Activated T-cell treated with anti-CD3 and anti-CD28 coated beads for 1 hour (primary cell): ENCODE measurements around the gene SLC9A9.
"Not testable (repeated sequence)": the region's sequence is repeated elsewhere in the genome, so short reads cannot be mapped to it uniquely, and the experiment has no call there.

Source experiments
- DNase-seq: peaks from one replicate; pipeline ENCODE4 v3.0.0-alpha.2; 2020; ENCODE audit warnings: low read depth

SLC9A9 gene

DNA sequence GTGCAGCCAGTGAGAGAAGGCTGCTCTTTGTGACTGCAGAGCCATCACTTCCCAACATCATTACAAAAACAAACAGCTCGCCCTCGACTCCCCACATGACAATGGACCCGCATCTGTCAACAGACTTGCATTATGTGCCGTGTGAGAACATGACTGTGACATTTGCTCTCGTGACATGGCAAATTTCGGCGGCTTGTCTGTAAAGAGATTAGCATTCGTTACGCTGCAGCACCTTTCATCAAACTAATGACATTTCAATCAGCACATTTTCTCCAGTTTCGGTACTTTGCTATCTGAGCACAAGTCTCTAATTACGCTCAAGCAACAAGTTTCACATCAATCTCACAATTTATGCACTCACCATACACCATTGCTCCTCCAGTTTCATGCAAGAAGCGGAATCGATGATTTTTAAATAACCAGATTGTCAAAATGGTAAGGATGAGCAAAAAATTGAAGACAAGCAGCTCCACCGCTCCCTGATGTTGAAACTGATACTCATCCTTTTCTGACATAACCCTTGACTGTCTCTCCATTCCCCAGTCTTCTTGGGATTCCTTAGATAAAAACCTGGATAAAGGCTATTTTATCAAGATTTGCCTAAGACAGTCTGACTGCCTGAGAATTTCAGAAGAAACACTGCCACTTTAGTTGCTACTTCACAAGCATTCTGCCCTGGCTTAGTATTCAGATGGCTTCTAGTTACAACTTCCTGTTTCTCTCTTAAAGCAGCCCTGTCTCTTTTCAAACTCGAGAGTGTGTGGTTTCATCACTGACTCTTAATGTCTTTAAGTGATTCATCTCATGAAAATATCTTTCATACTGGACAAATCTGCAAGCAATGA lies at the start of gene SLC9A9:
Gene SLC9A9, minus strand, starts transcription at position 682 of the 845 bp plus-strand sequence. Its CDS starts 146 bp downstream, at position 536.
- peak; percentile 5 for DNase-seq

DNA sequence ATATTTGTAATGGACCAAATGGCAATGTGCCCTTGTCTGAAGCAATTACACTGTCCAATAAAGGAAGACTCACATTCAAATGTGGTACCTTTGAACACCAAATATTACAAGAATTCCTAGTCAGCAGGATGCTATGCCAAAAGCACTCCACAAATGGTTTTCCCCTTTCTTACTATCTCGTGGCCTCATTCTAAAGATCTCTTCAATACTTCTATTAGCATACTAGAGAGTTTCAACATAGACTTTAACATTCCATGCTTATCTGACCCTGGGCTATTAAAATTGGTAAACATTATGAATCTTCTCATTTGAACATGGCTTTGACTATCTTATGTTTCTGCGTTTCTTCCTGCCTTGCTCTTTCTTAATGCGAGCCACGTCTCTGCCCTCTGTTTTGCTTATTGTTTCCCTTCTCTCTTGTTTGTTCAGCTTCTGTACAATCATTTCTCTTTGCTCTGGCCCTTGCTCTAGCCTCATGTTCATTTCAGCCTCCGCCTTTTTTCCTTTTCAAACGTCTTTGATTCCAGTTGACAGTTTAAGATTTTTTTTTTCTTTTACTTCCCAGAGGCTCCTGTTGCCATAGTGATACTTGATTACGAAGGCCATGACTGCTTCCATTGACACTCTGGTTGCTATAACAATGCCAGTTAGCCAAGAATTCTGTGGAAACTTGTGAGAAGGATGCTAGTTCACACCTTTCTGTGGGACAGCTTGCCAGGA lies 49.5 kb upstream of the SLC9A9 start:
- no peak for DNase-seq

DNA sequence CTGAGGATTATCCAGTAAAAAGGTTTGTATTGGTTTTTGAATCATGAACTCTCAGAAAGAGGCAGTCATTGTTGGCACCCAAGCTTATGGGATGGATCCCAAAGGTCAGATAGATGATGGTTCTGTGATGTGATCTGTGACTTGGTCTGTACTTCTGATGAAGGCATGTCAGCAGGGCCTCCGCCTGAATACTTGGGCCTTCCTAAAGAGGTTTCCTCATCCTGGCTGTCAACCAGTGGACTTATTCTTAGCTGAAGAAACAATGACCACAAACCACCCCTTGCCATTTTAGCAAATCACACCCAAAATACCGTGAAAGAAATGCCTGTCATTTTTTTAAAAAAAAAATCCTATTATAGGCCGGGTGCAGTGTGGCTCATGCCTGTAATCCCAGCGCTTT lies 48.2 kb upstream of the SLC9A9 start:
- no peak for DNase-seq

DNA sequence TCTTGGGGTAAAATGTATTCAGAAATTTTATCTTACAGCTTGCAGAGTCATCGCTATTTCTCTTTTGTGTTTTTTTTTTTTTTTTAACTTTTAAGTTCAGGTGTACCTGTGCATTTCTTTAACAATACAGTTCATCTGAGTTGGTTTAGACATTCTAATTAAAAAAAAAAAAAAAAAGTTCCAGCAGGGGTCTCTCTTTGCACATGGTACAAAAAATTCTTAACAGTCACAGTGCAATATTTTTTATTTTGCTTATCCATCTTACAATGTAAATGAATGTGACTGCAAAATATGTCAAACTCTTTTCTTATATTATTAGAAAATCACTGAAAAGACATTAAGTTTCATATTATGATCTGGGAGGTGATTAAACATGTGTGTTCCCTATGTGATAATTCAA lies 47.5 kb upstream of the SLC9A9 start:
- DNase-seq, result no peak

DNA sequence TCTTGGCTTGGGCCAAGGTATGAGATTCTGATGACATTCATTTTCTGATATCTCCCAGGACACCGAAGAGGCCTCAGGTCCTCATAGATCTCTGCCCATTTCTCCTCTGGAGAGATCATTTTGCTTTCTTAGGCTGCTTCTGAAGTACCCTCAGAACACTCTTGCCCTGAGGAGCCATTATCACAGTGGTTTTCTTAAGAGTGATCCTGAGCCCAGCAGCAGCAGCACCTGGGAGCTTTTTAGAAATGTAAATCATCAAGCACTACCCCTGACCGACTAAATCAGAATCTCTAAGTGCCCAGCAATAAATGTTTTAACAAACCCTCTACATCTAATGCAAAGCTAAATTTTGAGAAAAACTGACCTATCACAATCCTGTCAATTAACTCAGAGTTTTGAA lies 40.6 kb upstream of the SLC9A9 start:
- DNase-seq, result no peak

DNA sequence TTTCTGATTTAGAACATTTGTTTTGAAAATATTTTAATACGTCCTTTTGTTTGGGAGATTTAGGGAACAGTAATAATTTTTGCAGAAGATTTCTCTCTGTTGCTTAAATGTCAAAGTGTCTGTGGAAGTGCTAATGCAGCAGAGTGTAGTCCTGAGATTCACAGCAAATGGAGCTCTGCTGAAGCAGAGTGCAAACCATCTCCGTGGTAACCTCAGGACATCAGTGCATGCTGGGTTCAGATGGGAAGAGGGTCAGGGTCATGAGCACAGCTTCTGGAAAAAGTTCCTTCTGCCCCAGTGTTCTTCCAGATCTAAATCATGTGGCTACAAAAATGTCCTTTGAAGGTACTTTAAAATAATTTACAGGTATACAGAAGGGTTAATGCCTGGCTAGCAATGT lies 39.9 kb upstream of the SLC9A9 start:
- no peak for DNase-seq

DNA sequence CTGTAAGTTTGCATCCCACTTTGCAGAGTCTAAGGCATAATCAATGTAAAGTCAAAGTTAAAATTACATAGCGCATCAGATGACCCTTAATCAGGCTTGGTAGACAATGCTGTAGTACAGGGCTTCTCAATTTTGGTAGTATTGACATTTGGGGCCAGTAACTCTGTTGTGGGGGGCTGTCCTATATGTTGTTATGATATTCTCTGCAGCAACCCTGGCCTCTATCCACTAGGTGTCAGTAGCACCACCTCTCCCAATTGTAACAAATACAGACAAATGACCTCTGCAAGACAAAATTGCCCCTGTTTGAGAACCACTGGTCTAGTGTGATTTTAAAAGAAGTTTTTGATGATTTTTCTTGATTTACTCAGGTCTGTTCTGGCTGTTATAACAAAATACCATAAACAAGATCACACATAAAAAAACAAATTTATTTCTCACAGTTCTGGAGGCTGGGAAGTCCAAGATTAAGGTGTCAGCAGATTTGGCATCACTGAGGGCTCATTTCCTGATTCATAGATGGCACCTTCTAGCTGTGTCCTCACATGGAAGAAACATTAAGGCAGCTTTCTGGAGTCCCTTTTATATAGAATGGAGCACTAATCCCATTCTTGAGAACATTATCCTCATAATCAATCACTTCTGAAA lies 37.6 kb upstream of the SLC9A9 start:
- no peak for DNase-seq

DNA sequence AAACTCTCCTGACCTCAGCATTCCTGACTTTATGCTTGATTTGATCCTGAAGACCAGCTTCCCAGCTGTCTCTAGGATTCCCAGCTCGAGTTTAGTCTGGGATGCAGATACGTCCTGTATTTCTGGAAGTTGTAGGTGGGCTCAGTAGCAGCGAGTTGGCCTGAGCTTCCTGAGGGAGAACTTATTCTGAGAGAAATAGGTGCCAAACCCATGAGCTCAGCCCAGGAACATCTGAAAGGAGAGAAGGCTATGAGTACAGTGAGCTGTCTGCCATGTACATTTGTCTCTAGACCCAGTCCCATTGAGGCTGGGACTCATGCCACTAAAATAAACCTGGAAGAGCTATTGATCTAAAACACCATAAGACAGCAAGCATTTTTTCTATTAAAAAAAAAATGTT lies 36.6 kb upstream of the SLC9A9 start:
- no peak for DNase-seq

DNA sequence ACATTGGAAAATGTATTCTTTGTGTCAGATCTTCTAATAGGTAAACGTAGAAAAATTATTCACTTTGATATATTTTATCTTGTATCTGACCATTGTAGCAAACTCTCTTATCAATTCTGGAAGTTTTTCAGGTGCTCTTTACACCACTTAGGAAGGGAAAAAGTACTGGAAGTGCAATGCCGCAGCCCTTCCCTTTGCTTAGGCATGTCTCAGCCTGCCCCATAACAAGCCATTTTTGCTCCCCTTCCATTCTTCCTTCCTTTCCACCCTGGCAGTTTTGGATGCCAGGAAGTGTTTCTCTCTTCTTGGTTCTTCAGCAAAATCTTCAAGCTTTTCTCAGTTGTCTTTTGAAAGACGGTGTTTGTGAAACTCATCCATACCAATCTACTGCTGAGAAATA lies 34.9 kb upstream of the SLC9A9 start:
- DNase-seq, result no peak

DNA sequence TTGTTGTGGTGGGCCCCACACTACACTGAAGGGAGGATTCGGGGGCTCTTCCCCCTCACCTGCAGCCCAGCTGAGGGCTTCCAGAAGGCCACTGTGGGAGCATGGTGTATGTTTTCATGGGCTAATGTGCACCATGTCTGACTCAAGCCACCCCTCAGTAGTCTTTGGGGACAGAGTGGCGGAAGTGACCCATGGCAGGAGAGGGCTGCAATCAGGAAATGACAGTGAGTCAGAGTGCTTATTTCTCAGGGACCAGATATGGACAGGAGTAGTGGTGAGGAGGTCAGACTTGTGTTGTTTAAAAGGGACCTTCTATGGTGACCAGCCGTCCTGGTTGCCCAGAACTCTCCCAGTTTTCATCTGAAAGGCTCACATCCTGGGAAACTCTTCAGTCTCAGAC lies 32.8 kb upstream of the SLC9A9 start:
- DNase-seq, result no peak

DNA sequence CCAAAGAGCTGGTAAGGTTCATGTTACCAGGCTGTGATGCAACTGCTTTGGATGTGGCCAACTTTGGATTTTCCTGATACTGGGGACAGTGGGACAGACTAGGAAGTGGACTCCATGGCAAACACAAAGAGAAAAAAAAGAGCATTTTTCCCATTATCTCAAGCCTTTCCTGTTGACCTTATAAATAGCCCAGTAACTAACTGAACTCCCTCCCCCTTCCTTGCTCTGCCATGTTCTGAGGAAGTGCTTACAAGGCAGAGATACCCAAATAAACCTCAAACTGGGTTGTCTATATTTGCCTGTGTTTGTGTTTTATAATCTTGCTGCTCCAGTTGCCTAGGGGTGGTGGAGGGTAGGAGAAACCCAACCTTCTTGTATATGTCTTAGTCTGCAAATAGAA lies 27.3 kb upstream of the SLC9A9 start:
- DNase-seq, result no peak

DNA sequence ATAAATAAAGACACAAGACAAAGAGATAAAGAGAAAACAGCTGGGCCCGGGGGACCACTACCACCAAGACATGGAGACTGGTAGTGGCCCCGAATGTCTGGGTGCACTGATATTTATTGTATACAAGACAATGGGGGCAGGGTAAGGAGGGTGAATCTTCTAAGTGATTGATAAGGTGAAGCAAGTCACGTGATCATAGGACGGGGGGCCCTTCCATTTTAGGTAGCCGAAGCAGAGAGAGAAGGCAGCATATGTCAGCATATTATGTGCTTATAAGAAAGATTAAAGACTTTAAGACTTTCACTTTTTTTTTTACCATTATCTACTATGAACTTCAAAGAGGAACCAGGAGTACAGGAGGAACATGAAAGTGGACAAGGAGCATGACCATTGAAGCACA lies 25.3 kb upstream of the SLC9A9 start:
- not testable (repeated sequence) for DNase-seq

DNA sequence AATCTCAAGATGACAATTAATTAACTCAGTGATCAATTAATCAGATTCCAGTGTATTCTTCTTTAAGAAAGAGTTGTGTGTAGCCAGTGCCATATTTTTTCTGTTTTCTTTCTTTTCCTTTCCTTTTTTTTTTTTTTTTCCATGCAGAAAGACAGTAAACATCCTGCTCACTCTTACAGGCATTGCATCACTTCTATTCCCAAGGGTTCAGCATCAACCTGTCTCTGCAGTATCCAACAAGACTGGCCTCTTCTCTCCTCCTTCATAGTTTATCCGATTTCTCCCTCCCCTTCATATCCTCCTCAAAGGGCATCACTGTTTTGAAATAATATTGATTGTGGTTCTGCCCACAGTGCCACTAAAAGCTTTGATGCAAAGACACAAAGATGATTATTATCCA lies 17.0 kb upstream of the SLC9A9 start:
- no peak for DNase-seq

DNA sequence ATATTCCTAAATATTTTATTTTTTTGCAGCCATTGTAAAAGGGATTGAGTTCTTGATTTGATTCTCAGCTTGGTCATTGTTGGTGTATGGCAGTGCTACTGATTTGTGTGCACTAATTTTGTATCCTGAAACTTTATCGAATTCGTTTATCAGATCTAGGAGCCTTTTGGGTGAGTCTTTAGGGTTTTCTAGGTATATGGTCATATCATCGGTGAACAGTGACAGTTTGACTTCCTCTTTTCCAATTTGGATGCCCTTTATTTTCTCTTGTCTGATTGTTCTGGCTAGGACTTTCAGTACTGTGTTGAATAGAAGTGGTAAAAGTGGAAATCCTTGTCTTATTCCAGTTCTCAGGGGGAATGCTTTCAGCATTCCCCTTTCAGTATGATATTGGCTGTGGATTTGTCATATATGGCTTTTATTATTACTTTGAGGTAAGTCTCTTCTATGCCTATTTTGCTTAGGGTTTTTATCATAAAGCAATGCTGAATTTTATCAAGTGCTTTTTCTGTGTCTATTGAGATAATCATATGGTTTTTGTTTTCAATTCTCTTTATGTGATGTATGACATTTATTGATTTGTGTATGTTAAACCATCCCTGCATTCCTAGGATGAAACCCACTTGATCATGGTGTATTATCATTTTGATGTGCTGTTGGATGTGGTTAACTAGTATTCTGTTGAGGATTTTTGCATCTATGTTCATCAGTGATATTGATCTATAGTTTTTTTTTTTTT lies 11.4 kb upstream of the SLC9A9 start:
- no peak for DNase-seq

DNA sequence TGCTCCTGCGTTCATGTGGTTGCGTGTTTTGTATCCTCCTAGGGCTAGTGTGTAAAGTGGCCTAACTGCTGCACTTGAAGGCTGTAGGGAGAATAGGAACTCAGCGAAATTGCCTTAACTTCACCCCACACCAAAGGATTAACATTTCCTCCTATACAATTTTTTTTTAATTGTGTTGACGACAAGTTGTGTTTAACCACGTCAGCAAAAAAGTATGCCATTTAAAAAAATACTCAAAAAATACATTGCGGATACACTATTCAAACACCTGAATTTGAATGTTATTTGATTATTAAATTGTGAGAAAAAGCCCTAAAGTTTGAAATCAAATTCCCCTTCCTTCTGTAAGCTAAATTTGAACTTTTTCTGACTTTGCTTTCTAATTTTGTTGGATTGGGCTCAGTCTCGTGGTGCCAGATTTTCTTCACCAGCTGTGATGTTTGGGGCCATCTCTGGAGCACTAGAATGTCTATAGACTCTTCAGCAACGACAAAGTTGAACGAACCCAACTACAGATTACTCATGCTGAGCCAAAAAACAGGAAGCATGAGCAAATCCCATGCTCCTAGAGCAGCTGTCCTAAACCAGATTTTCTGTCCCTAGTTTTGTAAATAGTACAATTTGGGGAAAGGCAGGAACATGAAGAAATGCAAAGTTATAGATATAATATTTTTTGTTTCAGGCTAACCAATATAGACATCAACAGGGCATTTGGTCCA lies 8.1 kb upstream of the SLC9A9 start:
- DNase-seq, result no peak

DNA sequence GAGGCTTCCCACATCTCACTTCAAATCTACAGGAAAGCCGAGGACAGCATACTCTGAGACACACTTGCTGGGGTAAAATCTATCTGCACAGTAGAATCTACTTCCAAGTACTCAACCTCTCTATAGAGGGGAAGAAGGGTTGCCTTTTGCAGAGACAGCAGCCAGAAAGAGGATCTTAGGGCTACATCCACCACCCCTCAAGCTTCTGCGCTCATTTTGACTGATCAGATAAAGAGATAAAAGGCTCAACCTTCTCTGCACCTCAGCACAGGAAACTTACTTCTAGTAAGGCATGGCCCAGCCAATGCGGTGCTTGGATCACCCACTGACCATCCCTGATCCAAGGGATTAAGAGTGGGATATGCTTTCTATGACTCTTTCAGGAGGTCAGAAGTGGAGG lies 6.9 kb upstream of the SLC9A9 start:
- DNase-seq, result no peak

DNA sequence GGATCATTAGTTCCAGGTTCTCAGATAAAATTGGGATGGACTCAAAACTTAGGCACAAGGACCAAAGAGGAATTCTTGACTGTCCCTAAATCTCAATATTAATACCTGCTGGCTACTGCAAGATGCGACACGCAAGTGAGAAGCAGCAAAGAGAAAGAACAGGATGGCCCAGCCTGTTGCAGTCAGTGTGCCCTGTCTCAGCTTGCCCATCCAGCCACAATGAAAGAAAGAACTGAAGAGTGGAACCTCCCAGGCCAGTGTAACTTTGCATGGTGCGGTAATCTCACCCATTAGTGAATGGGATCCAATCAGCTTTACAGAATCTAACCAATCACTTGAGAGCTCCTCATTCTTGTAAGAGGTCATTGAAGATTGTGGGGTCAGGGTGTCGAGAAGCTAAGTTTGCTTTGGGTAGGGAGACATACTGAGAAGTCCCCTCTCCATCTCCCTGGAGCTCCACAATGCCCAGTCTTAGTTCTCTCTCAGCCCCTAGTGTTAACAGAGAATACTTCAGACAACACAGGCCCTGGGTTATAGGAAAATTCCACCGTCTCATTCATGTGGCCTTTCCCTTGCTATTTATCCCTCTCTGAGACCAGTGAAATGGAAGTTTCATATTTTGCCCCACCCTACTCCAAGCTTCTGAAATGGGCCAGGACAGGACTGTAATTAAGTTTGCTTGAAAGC lies 3.2 kb upstream of the SLC9A9 start:
- no peak for DNase-seq

DNA sequence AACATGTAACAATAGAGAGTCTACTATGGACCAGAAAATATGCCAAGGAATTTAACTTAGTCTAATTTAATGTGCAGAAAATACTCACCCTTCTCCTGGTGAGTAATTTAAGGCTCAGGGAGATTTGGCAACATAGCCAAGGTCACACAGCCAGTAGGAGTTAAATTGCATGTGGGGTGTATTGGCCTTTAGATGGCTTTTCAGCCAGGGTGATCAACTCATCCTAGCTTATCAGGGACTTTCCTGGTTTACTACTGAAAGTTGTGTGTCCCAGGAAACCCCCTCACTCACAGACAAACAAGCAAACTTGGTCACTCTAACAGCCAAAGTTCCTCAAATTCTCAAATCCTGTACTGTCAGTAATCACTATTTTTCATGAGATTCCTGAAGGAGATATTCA lies 2.6 kb upstream of the SLC9A9 start:
- no peak for DNase-seq

DNA sequence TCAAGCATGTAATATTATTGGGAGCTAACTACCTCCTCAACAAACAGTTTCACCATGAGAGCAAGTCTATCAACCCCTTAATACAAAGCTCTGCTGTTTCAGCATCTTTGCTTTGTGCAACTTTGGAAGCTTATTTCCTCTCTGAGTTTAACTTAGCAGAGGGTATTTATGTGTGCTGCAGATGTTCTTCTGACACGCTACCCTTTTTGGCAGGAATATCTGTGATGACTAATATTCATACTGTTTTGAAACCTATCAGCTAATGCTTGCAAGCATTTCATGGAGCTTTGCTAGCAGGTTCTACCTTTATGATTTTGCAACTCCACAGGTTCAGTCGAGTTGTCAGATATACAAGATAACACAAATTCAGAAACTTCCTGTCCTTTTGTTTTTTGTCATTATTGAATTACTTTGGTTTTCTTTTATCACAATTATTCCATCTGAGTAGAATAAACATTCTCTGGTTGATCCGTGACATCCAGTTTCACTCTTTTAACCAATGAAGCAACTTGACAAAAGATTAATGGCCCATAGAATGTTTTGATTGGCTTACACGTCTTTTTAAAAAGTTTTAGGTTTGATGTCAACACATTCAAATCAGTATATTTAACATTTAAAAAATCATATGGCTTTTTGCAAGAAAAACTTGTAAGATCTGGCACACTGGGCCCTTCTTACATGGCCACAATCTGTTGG lies 1.7 kb upstream of the SLC9A9 start:
- DNase-seq, result no peak

DNA sequence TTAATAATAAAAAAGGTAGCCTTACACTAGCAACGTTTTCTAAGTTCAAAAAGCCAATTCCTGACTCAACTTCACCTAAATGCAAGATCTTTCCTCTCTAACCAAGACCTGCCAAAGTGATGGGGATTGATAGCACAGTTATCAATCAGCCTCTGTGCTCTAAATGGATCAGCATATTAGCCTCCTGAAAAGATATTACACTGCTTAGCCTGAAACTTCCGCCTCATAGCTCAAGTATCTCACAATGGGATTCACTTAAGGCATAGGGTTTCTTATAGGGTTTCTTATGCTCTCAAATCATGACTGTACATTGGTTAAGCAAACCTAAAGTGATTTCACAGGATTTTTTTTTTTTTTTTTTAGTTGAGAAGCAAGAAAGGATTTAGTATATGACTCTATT lies 436 bp upstream of the SLC9A9 start:
- no peak for DNase-seq

DNA sequence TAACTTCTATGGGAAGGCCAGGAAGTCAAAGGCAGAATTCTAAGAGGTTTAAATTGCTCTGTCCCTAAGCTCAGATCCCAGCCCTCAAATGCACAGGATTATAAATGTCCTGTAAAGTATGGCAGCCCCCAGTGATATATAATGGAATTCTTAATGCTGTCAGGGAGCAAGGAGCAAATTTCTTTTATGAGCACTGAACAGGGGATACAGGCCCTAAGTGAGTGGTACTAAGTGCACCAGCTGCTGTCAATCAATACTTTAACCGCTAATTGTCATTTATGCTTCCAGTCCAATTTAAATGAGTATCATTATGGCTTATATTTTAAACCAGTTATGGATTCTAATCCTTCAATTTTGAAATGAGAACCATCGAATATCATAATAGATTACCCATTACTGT lies 4.7 kb downstream of the SLC9A9 start:
- DNase-seq, result no peak
